Liver (tissue), 9 donors: Measurements from ENCODE around the gene RHEB. TPM values are rescaled to one million over a fixed set of nuclear protein-coding genes. Genes with fewer than 3 reads are reported as not detected.

Source experiments
- DNase-seq: peaks from one replicate; pipeline ENCODE4 v3.0.0-alpha.2; 2017; ENCODE audit warnings: low spot score
- H3K27ac ChIP-seq, 2 donors: one replicate each; pipeline ENCODE4 v1.7.0; 2013; ENCODE audit warnings: inconsistent platforms in 2 of 2, low read length in 2 of 2, control low read depth in 1 of 2, low read depth in 1 of 2, mild to moderate bottlenecking in 1 of 2
- H3K27me3 ChIP-seq, 4 donors: one replicate each; pipeline versions ENCODE4 v1.6.1 to v1.7.0; 2013; ENCODE audit warnings: low read length in 3 of 4, inconsistent platforms in 1 of 4, mild to moderate bottlenecking in 1 of 4, moderate library complexity in 1 of 4; ENCODE audit not compliant: control insufficient read depth in 4 of 4, insufficient read depth in 4 of 4
- H3K36me3 ChIP-seq, 4 donors: one replicate each; pipeline versions ENCODE4 v1.6.1 to v1.7.0; 2013; ENCODE audit warnings: low read length in 3 of 4, mild to moderate bottlenecking in 3 of 4, low read depth in 1 of 4, moderate library complexity in 1 of 4; ENCODE audit not compliant: control insufficient read depth in 4 of 4, insufficient read depth in 3 of 4
- H3K4me1 ChIP-seq, 4 donors: one replicate each; pipeline versions ENCODE4 v1.6.1 to v1.7.0; 2013; ENCODE audit warnings: low read length in 3 of 4, mild to moderate bottlenecking in 3 of 4, moderate library complexity in 1 of 4; ENCODE audit not compliant: control insufficient read depth in 4 of 4, insufficient read depth in 4 of 4
- H3K4me3 ChIP-seq, 3 donors: one replicate each; pipeline versions ENCODE4 v1.6.1 to v1.7.0; 2013; ENCODE audit warnings: low read length in 3 of 3, control low read depth in 1 of 3, low read depth in 1 of 3, mild to moderate bottlenecking in 1 of 3
- H3K9ac ChIP-seq, 2 donors: one replicate each; pipeline ENCODE4 v1.7.0; 2013; ENCODE audit warnings: low read length in 2 of 2, mild to moderate bottlenecking in 2 of 2, moderate library complexity in 2 of 2, control low read depth in 1 of 2, low read depth in 1 of 2
- H3K9me3 ChIP-seq, 4 donors: one replicate each; pipeline versions ENCODE4 v1.6.1 to v1.7.0; 2013; ENCODE audit warnings: low read length in 3 of 4; ENCODE audit not compliant: control insufficient read depth in 4 of 4
- ATF3 ChIP-seq: IDR thresholded peaks from 2 replicates; pipeline ENCODE4 v1.6.1; 2016; ENCODE audit warnings: antibody characterized with exemption
- CTCF ChIP-seq: fragments of 150-350 bp; IDR thresholded peaks from 2 replicates; pipeline ENCODE4 v1.5.1; 2017; ENCODE audit warnings: improper control_type of control experiment, low read depth, low read length; ENCODE audit not compliant: missing input control
- GABPA ChIP-seq, 2 donors: IDR thresholded peaks in 1 of 2; conservative IDR thresholded peaks in 1 of 2; 2 replicates each; pipeline ENCODE4 v1.6.1; 2016; ENCODE audit warnings: antibody characterized with exemption in 2 of 2, mild to moderate bottlenecking in 1 of 2, moderate library complexity in 1 of 2
- JUND ChIP-seq, 2 donors: IDR thresholded peaks; 2 replicates each; pipeline ENCODE4 v1.6.1; 2016; ENCODE audit warnings: antibody characterized with exemption in 2 of 2
- REST ChIP-seq: IDR thresholded peaks from 2 replicates; pipeline ENCODE4 v1.6.1; 2016; ENCODE audit warnings: antibody characterized with exemption, mild to moderate bottlenecking
- RXRA ChIP-seq, 2 donors: IDR thresholded peaks; 2 replicates each; pipeline ENCODE4 v1.6.1; 2017 to 2018; ENCODE audit warnings: antibody characterized with exemption in 2 of 2, mild to moderate bottlenecking in 1 of 2
- TAF1 ChIP-seq: conservative IDR thresholded peaks from 2 replicates; pipeline ENCODE4 v1.6.1; 2016; ENCODE audit warnings: antibody characterized with exemption, mild to moderate bottlenecking
- WGBS: extraction: QIAGEN DNeasy Blood & Tissue Kit; methylation state at CpG from one replicate; pipeline ENCODE4 v1.1.7; 2013; 5-methylcytosine and 5-hydroxymethylcytosine counted together
- polyA plus RNA-seq, 2 donors: library from polyadenylated mRNA; stranded (reverse) in 1 of 2; unstranded in 1 of 2; fragments of 200-250 nt in 1 of 2; fragments of >200 nt in 1 of 2; fragmentation: Nextera tagmentation in 1 of 2; extraction: Ambion mirVana in 1 of 2; gene quantifications; one replicate each; pipeline versions ENCODE4 v1.2.1 to v1.2.3, GENCODE V29; 2013 to 2015
- total RNA-seq, 2 donors: library from RNA; depleted of rRNA; stranded (reverse); fragments of >200 nt; gene quantifications; one replicate each; pipeline ENCODE4 v1.2.3, GENCODE V29; 2014
- donor health status: healthy.
- donor health status: healthy.
- donor health status: healthy.
- donor health status: healthy.
- donor health status: healthy.

The RHEB gene
- total and polyA plus RNA-seq, 4 donors, result 29.5 to 59.0 (median 36.5) TPM

GRCh38 chr7:151424799-151425198 lies 94.9 kb downstream of the RHEB start:
- Histone ChIP-seq H3K9me3 (peaks cover 0 to 4% (median 0%) of the 10 kb centered on the region in 4 donors), H3K27ac (no peak overlapping the region), H3K4me1 (no peaks in the 10 kb centered on the region), H3K36me3 (no peaks in the 10 kb centered on the region), H3K27me3 (no peaks in the 10 kb centered on the region), H3K9ac (no peak overlapping the region), H3K4me3 (no peak overlapping the region)
- TF ChIP-seq GABPA (IDR thresholded peaks at IDR 0.05 in 1 of 2, conservative IDR thresholded peaks at IDR 0.05 in 1 of 2), result no peak
- no peak for TF ChIP-seq ATF3
- no peak for TF ChIP-seq JUND (IDR thresholded peaks at IDR 0.05)
- no peak for TF ChIP-seq CTCF
- DNase-seq, result no peak
- 84% methylated on average over 5 of the region's 5 CpGs for WGBS

- no peak overlapping the region for H3K27ac ChIP-seq
Observed at GRCh38 chr7:151423936-151424335, 95.8 kb downstream of the RHEB start.

More at GRCh38 chr7:151423936-151424335, 95.8 kb downstream of the RHEB start:
- Histone ChIP-seq H3K9me3 (peaks cover 0 to 6% (median 0%) of the 10 kb centered on the region in 4 donors), H3K36me3 (no peaks in the 10 kb centered on the region), H3K27me3 (no peaks in the 10 kb centered on the region), H3K4me3 (no peak overlapping the region), H3K4me1 (no peaks in the 10 kb centered on the region), H3K9ac (no peak overlapping the region)
- TF ChIP-seq GABPA (IDR thresholded peaks at IDR 0.05 in 1 of 2, conservative IDR thresholded peaks at IDR 0.05 in 1 of 2), result no peak
- no peak for TF ChIP-seq RXRA (IDR thresholded peaks at IDR 0.05)
- TF ChIP-seq TAF1, result no peak
- TF ChIP-seq REST, result no peak
- no peak for TF ChIP-seq ATF3
- 89% methylated on average over 5 of the region's 5 CpGs for whole genome bisulfite sequencing
- no peak for DNase-seq
